Measurements from ENCODE around the gene FUCA2. TPM values are rescaled to one million over a fixed set of nuclear protein-coding genes. Genes with fewer than 3 reads are reported as not detected.

The FUCA2 gene
- total and polyA plus RNA-seq, 2 of the 8 experiments (the other 6 are each of a cell fraction or from before 2014, with no cell fraction given), result 24.2 to 47.2 TPM

GRCh38 chr6:143506620-143507019 lies 4.9 kb downstream of the FUCA2 start:
- H3K36me3 ChIP-seq (ENCODE audit: control insufficient read depth in 2 of 4, insufficient read depth in 4 of 4, low read length in 3 of 4), result peaks cover under 1 to 39% (median 14%) of the 10 kb centered on the region in 4 experiments; a peak in 5 of 8 replicates

More at GRCh38 chr6:143506620-143507019, 4.9 kb downstream of the FUCA2 start:
- no peak for TF ChIP-seq GABPA (IDR thresholded peaks at IDR 0.05; ENCODE audit: borderline replicate concordance, insufficient read depth, low read length)
- Histone ChIP-seq H2AFZ (ENCODE audit: low read length) (no peak overlapping the region), H2AK5ac (ENCODE audit: low read depth, low read length) (no peak overlapping the region), H4K91ac (replicated peaks; ENCODE audit: insufficient read length, low read length) (no peak overlapping the region), H3K14ac (ENCODE audit: insufficient read length) (no peak overlapping the region), H3K79me1 (ENCODE audit: low read depth, low read length) (no peaks in the 10 kb centered on the region; the same call in 1 of the 2 replicates), H3K23ac (ENCODE audit: insufficient read length) (no peak overlapping the region), H3K18ac (ENCODE audit: extremely low read depth, low read length) (no peak overlapping the region), H3K4me2 (ENCODE audit: insufficient read depth in 1 of 2, low read depth in 2 of 2, low read length in 2 of 2) (no peak overlapping the region), H3K23me2 (ENCODE audit: low read depth, low read length) (peaks cover 8% of the 10 kb centered on the region), H3K9me3 (ENCODE audit: insufficient read depth in 2 of 2, low read depth in 1 of 2, low read length in 1 of 2) (no peaks in the 10 kb centered on the region), H4K5ac (ENCODE audit: insufficient read length, low read depth, low read length) (no peak overlapping the region), H4K20me1 (replicated peaks in 1 of 2; ENCODE audit: control insufficient read depth in 1 of 2, insufficient read depth in 2 of 2, low read length in 2 of 2) (peaks cover 2% of the 10 kb centered on the region in 2 experiments), H3K79me2 (ENCODE audit: control insufficient read depth in 1 of 2, insufficient read depth in 2 of 2, low read length in 2 of 2) (peaks cover 0 to 19% of the 10 kb centered on the region in 2 experiments; a peak in 2 of 4 replicates), H3K4me3 (ENCODE audit: extremely low read depth in 1 of 4, insufficient read depth in 2 of 4, low read depth in 3 of 4, low read length in 4 of 4) (no peak overlapping the region), H3K4ac (replicated peaks; ENCODE audit: insufficient read length, low read depth, low read length) (no peak overlapping the region), H4K8ac (ENCODE audit: extremely low read depth, insufficient read depth, low read length) (no peak overlapping the region), H2BK120ac (replicated peaks; ENCODE audit: low read depth, low read length) (no peak overlapping the region), H3K27ac (ENCODE audit: low read depth, low read length) (no peak overlapping the region), H3K4me1 (replicated peaks in 1 of 4; ENCODE audit: control insufficient read depth in 3 of 4, insufficient read depth in 4 of 4, low read length in 3 of 4) (peaks cover 0 to 4% (median 2%) of the 10 kb centered on the region in 4 experiments; a peak in 3 of 7 replicates), H3K56ac (replicated peaks; ENCODE audit: insufficient read length, low read depth, low read length) (no peak overlapping the region), H3K27me3 (replicated peaks in 1 of 4; ENCODE audit: control insufficient read depth in 3 of 4, extremely low read depth in 1 of 4, insufficient read depth in 3 of 4, low read length in 3 of 4) (no peaks in the 10 kb centered on the region), H2BK20ac (ENCODE audit: low read length) (no peak overlapping the region), H2BK12ac (ENCODE audit: low read depth, low read length) (no peak overlapping the region), H2BK15ac (ENCODE audit: low read length) (no peak overlapping the region), H3K9ac (replicated peaks in 1 of 4; ENCODE audit: extremely low read depth in 1 of 4, low read depth in 3 of 4, low read length in 3 of 4) (no peak overlapping the region), H2BK5ac (ENCODE audit: low read depth, low read length) (no peak overlapping the region)
- FAIRE-seq (no peak), DNase-seq (ENCODE audit: low read depth in 1 of 2, low spot score in 2 of 2) (no peak)
- POLR2A ChIA-PET (ENCODE audit: partially characterized antibody), result interaction anchor here (0.8 kb wide), 1 partner anchor 49 kb away, joined by 3 read pairs; no protein-coding TSS in a partner anchor
- CTCF ChIA-PET (ENCODE audit: partially characterized antibody), result no interaction called here
- 93% methylated on average over 2 of the region's 2 CpGs; no CpG with 5 or more reads in 1 of the 2 experiments for WGBS, 2 experiments (ENCODE audit: extremely low coverage in 1 of 2, insufficient coverage in 1 of 2, insufficient read length in 1 of 2, insufficient replicate concordance in 2 of 2, low coverage in 1 of 2, low lambda C conversion rate in 2 of 2, missing lambda C conversion rate in 1 of 2)

Measured in H1 (cell line).